H9 (cell line): Measurements from ENCODE around the gene ZNF177. TPM values are rescaled to one million over a fixed set of nuclear protein-coding genes. Genes with fewer than 3 reads are reported as not detected.

Experiments used
- DNase-seq: peaks from one replicate; pipeline ENCODE4 v3.0.0-alpha.2; 2017
- H2AFZ ChIP-seq: one replicate; pipeline ENCODE4 v1.6.1; 2013; ENCODE audit warnings: mild to moderate bottlenecking, low read length, control low read depth, moderate library complexity
- H2AK5ac ChIP-seq: 2 replicates; pipeline ENCODE4 v1.6.1; 2013; ENCODE audit warnings: low read length, control low read depth, mixed read lengths; ENCODE audit not compliant: insufficient read length
- H2BK120ac ChIP-seq: one replicate; pipeline ENCODE4 v1.6.1; 2013; ENCODE audit warnings: low read depth, mild to moderate bottlenecking, low read length, control low read depth, inconsistent platforms; ENCODE audit not compliant: poor library complexity, severe bottlenecking
- H2BK12ac ChIP-seq: 2 replicates; pipeline ENCODE4 v1.6.1; 2013; ENCODE audit warnings: low read length, control low read depth, mixed read lengths, low read depth; ENCODE audit not compliant: insufficient read length
- H2BK15ac ChIP-seq: 2 replicates; pipeline ENCODE4 v1.6.1; 2013; ENCODE audit warnings: low read depth, low read length, control low read depth
- H2BK20ac ChIP-seq: one replicate; pipeline ENCODE4 v1.6.1; 2013; ENCODE audit warnings: low read depth, mild to moderate bottlenecking, low read length, control low read depth, inconsistent platforms; ENCODE audit not compliant: poor library complexity, severe bottlenecking
- H2BK5ac ChIP-seq: 2 replicates; pipeline ENCODE4 v1.6.1; 2013; ENCODE audit warnings: low read length, control low read depth, mixed read lengths; ENCODE audit not compliant: insufficient read length
- H3K14ac ChIP-seq: 2 replicates; pipeline ENCODE4 v1.6.1; 2013; ENCODE audit warnings: low read length, control low read depth; ENCODE audit not compliant: insufficient read depth
- H3K18ac ChIP-seq: 2 replicates; pipeline ENCODE4 v1.6.1; 2013; ENCODE audit warnings: low read depth, mild to moderate bottlenecking, mixed read lengths, low read length, control low read depth; ENCODE audit not compliant: insufficient read length
- H3K23ac ChIP-seq: 2 replicates; pipeline ENCODE4 v1.6.1; 2013; ENCODE audit warnings: low read length, control low read depth, mixed read lengths, low read depth; ENCODE audit not compliant: insufficient read length
- H3K23me2 ChIP-seq: 2 replicates; pipeline ENCODE4 v1.6.1; 2013; ENCODE audit warnings: low read depth, mild to moderate bottlenecking, mixed read lengths, low read length, control low read depth; ENCODE audit not compliant: insufficient read length, poor library complexity, severe bottlenecking
- H3K27ac ChIP-seq: 2 replicates; pipeline ENCODE4 v1.5.1; 2013; ENCODE audit warnings: low read length, control low read depth, mixed read lengths, low read depth; ENCODE audit not compliant: insufficient read length
- H3K27me3 ChIP-seq: 2 replicates; pipeline ENCODE4 v1.6.1; 2013; ENCODE audit warnings: low read length, control low read depth, inconsistent platforms; ENCODE audit not compliant: insufficient read depth
- H3K4ac ChIP-seq: 2 replicates; pipeline ENCODE4 v1.6.1; 2013; ENCODE audit warnings: low read depth, mild to moderate bottlenecking, control low read depth, inconsistent platforms, low read length, moderate library complexity
- H3K4me1 ChIP-seq: 2 replicates; pipeline ENCODE4 v1.6.1; 2013; ENCODE audit warnings: low read length, control low read depth, inconsistent platforms; ENCODE audit not compliant: insufficient read depth
- H3K4me2 ChIP-seq: 2 replicates; pipeline ENCODE4 v1.6.1; 2013; ENCODE audit warnings: low read length, control low read depth, mixed read lengths; ENCODE audit not compliant: insufficient read length, insufficient read depth
- H3K56ac ChIP-seq: 2 replicates; pipeline ENCODE4 v1.6.1; 2013; ENCODE audit warnings: low read depth, mild to moderate bottlenecking, mixed read lengths, low read length, control low read depth; ENCODE audit not compliant: insufficient read length
- H3K79me1 ChIP-seq: 2 replicates; pipeline ENCODE4 v1.6.1; 2013; ENCODE audit warnings: low read depth, mild to moderate bottlenecking, moderate library complexity, low read length, control low read depth, inconsistent platforms; ENCODE audit not compliant: insufficient read depth, poor library complexity, severe bottlenecking
- H3K79me2 ChIP-seq: 2 replicates; pipeline ENCODE4 v1.6.1; 2013; ENCODE audit warnings: low read length, control low read depth, inconsistent platforms; ENCODE audit not compliant: insufficient read depth
- H3K9ac ChIP-seq: 2 replicates; pipeline ENCODE4 v1.6.1; 2013; ENCODE audit warnings: low read length, control low read depth, mixed read lengths; ENCODE audit not compliant: insufficient read length; ENCODE audit errors: extremely low read depth
- H3K9me3 ChIP-seq: one replicate; pipeline ENCODE4 v1.6.1; 2013; ENCODE audit warnings: low read depth, low read length, inconsistent platforms; ENCODE audit not compliant: control insufficient read depth
- H3T11ph ChIP-seq: one replicate; pipeline ENCODE4 v1.6.1; 2013; ENCODE audit warnings: mild to moderate bottlenecking, low read length, control low read depth, inconsistent platforms
- H4K20me1 ChIP-seq: one replicate; pipeline ENCODE4 v1.6.1; 2013; ENCODE audit not compliant: control insufficient read depth, insufficient read length, insufficient read depth
- H4K5ac ChIP-seq: 2 replicates; pipeline ENCODE4 v1.6.1; 2013; ENCODE audit warnings: low read depth, mild to moderate bottlenecking, mixed read lengths, low read length, control low read depth; ENCODE audit not compliant: insufficient read length
- H4K8ac ChIP-seq: replicated peaks from 2 replicates; pipeline ENCODE4 v1.6.1; 2013; ENCODE audit warnings: low read length, control low read depth, mixed read lengths, low read depth; ENCODE audit not compliant: insufficient read length
- H4K91ac ChIP-seq: 2 replicates; pipeline ENCODE4 v1.6.1; 2013; ENCODE audit warnings: low read depth, mild to moderate bottlenecking, moderate library complexity, mixed read lengths, low read length, control low read depth; ENCODE audit not compliant: insufficient read length
- H3K27ac Mint-ChIP-seq, 3 experiments: 2 replicates in 2 of 3; 3 replicates in 1 of 3; pipeline ENCODE4 v1.8.0; 2020 to 2021; ENCODE audit warnings: mixed read lengths in 3 of 3, mild to moderate bottlenecking in 1 of 3, moderate library complexity in 1 of 3
- H3K27me3 Mint-ChIP-seq: 2 replicates; pipeline ENCODE4 v1.8.0; 2021; ENCODE audit warnings: low read depth, mild to moderate bottlenecking, moderate library complexity, mixed read lengths
- H3K36me3 Mint-ChIP-seq, 3 experiments: 2 replicates in 2 of 3; 3 replicates in 1 of 3; pipeline ENCODE4 v1.8.0; 2020 to 2021; ENCODE audit warnings: low read depth in 3 of 3, mixed read lengths in 3 of 3; ENCODE audit not compliant: insufficient read depth in 1 of 3
- H3K4me1 Mint-ChIP-seq, 2 experiments: 2 replicates each; pipeline ENCODE4 v1.8.0; 2020; ENCODE audit warnings: mixed read lengths in 2 of 2
- H3K4me3 Mint-ChIP-seq, 2 experiments: 2 replicates in 1 of 2; 3 replicates in 1 of 2; pipeline ENCODE4 v1.8.0; 2020 to 2021; ENCODE audit warnings: mild to moderate bottlenecking in 2 of 2, mixed read lengths in 2 of 2, moderate library complexity in 1 of 2
- H3K9me3 Mint-ChIP-seq, 2 experiments: 2 replicates in 1 of 2; 3 replicates in 1 of 2; pipeline ENCODE4 v1.8.0; 2020; ENCODE audit warnings: mild to moderate bottlenecking in 2 of 2, mixed read lengths in 2 of 2, moderate library complexity in 1 of 2
- CTCF ChIP-seq: fragments of 200-600 bp; sonication (generic); conservative IDR thresholded peaks from 3 replicates; pipeline ENCODE4 v1.8.0; 2021; ENCODE audit warnings: antibody characterized with exemption, mild to moderate bottlenecking
- WGBS: extraction: QIAGEN DNeasy Blood & Tissue Kit; methylation state at CpG from one replicate; pipeline ENCODE4 v1.1.7; 2013; ENCODE audit warnings: missing lambda C conversion rate, low lambda C conversion rate, mixed read lengths; ENCODE audit not compliant: insufficient read length; ENCODE audit errors: extremely low coverage; 5-methylcytosine and 5-hydroxymethylcytosine counted together
- total RNA-seq: library from RNA; stranded (reverse); gene quantifications from 2 replicates; pipeline ENCODE4 v1.2.1, GENCODE V29; 2021

The ZNF177 gene
- total RNA-seq, 1 experiment from 2014 or later, result 5.7 TPM

GRCh38 chr19:9345005-9345404, 17.8 kb upstream of the ZNF177 start:
- H3K4me1 Mint-ChIP-seq, result no peaks in the 10 kb centered on the region
- H3K36me3 Mint-ChIP-seq, result peaks cover 81 to 91% (median 81%) of the 10 kb centered on the region in 3 experiments
- Histone ChIP-seq H3T11ph (no peak overlapping the region), H3K23ac (no peak overlapping the region), H4K5ac (no peak overlapping the region), H3K14ac (no peak overlapping the region), H3K79me2 (no peaks in the 10 kb centered on the region), H2AFZ (no peak overlapping the region), H3K27ac (no peak overlapping the region), H2AK5ac (no peak overlapping the region), H3K4me1 (no peaks in the 10 kb centered on the region), H4K91ac (no peak overlapping the region), H3K18ac (no peak overlapping the region), H3K4ac (no peak overlapping the region), H2BK12ac (no peak overlapping the region), H3K9me3 (peaks cover 90% of the 10 kb centered on the region), H2BK120ac (no peak overlapping the region), H4K8ac (no peak overlapping the region), H3K27me3 (no peaks in the 10 kb centered on the region), H3K9ac (no peak overlapping the region), H4K20me1 (no peaks in the 10 kb centered on the region), H3K4me2 (no peak overlapping the region), H2BK15ac (no peak overlapping the region), H3K79me1 (no peaks in the 10 kb centered on the region), H2BK20ac (no peak overlapping the region), H3K56ac (no peak overlapping the region), H3K23me2 (no peaks in the 10 kb centered on the region), H2BK5ac (no peak overlapping the region)
- no CpG with 5 or more reads among the region's 2 CpGs for WGBS
- peaks cover 89 to 97% of the 10 kb centered on the region in 2 experiments for H3K9me3 Mint-ChIP-seq
- no peaks in the 10 kb centered on the region; the same call in none of the 2 replicates for H3K27me3 Mint-ChIP-seq
- no peak for DNase-seq
- H3K4me3 Mint-ChIP-seq, result no peak overlapping the region
- TF ChIP-seq CTCF, result no peak
- no peak overlapping the region for H3K27ac Mint-ChIP-seq
